Choroid plexus epithelial cell (primary cell): ENCODE measurements around the gene HRH3.

ENCODE experiments used
- DNase-seq: peaks from one replicate; pipeline ENCODE4 v3.0.0-alpha.2; 2010; ENCODE audit warnings: low read depth
- H3K4me3 ChIP-seq: 2 replicates; pipeline ENCODE4 v1.5.1; 2011; ENCODE audit warnings: low read depth, mild to moderate bottlenecking, control low read depth, low read length, moderate library complexity
- CTCF ChIP-seq: conservative IDR thresholded peaks from 2 replicates; pipeline ENCODE4 v1.5.1; 2011; ENCODE audit warnings: low read depth, mild to moderate bottlenecking, control low read depth, inconsistent platforms, low read length, moderate library complexity

Gene HRH3

GRCh38 chr20:62209850-62210495, 10.1 kb downstream of the HRH3 start:
- no peak for TF ChIP-seq CTCF
- DNase-seq: no peak
- no peak overlapping the region for H3K4me3 ChIP-seq

DNA sequence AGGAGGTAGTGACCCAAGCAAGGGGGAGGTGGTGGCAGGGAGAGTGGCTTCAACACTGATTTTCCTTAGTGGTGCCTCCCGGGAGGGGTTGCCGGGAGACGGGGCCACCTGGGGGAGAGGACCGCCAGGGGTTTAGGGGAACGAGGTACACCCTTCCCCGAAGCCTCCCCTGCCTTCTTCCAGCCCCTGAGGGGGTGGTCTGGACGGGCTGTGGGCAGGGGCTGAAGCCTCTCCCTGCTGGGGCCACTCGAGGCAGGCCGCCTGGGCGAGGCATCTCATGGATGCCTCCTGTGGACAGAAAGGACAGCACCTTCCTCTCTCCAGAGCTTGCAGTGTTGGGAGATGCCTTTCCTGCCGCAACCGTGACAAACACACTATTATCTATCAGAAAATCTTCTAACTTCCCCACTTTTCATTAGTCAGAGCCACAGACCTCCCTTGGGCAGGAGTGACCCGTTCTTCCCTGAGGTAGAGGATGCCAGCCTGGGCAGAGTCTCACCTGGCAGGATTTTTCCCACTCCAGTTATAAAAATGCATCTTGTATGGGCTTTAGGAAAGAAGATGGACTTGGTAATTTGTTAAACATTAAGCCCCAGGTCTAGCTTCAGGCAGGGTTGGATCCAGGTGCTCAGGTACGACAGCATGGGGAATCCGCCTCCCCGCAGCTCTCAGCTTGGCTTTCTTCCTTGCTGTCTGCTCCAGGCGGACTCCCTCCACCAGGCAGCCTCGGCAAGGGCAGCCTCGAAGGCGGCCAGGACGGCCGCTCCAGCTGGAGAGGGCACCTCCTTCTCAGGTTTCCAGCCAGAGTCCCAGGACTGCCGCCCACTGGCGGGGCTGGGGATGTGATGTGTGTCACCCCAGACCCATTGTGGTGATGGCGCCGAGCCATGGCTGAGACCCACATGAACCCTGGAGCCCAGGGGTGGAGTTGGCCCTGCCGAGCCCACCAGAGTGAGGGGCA, 11.0 kb downstream of the HRH3 start:
- no peak for DNase-seq
- H3K4me3 ChIP-seq: no peak overlapping the region
- TF ChIP-seq CTCF: peak; percentile 15

DNA sequence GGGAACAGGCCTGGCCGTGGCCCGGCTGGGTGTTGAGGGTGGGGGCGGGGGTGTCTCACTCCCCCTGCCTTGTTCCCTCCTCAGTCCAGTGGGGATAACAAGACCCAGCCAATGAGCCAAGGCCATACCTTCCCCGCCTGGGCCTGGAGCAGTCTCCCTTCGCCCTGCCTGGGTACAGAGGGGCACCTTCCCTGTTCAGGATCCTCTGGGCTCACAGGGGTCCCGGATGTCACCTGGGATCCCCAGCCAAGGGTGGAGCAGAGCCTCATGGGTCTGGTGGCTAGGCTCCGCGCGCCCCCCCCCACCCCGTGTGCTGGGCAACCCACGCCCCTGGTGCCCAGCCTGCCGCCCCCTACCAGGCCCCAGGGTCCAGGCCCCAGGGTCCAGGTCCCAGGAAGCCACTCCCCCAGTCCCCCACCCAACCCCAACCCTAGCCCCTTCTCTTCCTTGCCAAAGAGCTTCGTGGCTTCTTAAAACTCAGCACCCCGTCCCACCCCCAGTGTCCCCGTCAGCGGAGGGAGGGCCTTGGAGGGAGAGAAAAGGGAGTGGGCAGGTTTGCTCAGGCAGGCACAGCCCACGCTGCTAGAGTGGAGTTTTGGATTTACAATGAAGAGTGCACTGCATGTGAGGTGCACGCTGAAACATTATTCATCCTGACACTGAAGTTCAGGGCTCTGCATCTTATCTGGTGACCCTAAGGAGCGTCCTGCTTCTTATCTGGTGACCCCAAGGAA, 11.8 kb downstream of the HRH3 start:
- no peak overlapping the region for H3K4me3 ChIP-seq
- no peak for TF ChIP-seq CTCF

GRCh38 chr20:62206388-62206775, 13.7 kb downstream of the HRH3 start:
- no peak for TF ChIP-seq CTCF

More for the DNA sequence above, 11.8 kb downstream of the HRH3 start:
- DNase-seq: no peak

GRCh38 chr20:62205618-62206387, 14.3 kb downstream of the HRH3 start:
- no peak overlapping the region for H3K4me3 ChIP-seq
- TF ChIP-seq CTCF: no peak
- no peak for DNase-seq

More at GRCh38 chr20:62206388-62206775, 13.7 kb downstream of the HRH3 start:
- H3K4me3 ChIP-seq: no peak overlapping the region
- no peak for DNase-seq

DNA sequence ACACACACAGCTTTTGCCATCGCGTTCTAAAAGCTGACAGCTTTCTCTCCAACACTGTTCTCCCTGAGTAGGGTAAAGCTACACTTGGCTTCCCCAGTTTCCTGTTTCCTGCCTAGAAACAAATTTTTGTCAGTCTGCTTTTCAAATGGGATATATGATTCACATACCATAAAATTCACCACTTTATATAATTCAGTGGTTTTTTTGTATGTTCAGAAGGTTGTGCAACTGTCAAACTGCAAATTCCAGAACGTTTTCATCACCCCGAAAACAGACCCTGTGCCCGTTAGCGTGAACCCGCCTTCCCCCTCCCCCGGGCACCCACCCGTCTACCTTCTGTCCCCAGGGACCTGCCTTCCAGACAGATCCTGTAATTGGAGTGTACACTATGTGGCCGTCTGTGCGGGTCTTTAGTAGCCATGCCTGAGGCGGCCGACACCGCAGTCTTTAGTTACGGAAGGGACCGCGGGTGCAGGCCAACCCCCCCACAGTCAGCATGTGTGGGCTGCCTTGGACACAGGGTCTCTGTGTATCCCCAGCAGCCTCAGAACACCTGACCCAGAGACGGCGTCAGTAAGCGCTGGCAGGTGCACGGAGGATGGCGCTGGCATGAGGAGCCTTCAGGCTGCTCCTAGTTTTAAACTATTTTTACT, 16.6 kb downstream of the HRH3 start:
- H3K4me3 ChIP-seq: no peak overlapping the region
- peak; percentile 34 for DNase-seq
- TF ChIP-seq CTCF: no peak
